ENCODE data around the gene PFKFB2.

GRCh38 chr1:207026104-207026534, 27.0 kb upstream of the PFKFB2 start:
- no peak for TF ChIP-seq EP300 (IDR thresholded peaks at IDR 0.05; ENCODE audit: borderline replicate concordance in 1 of 2, low read depth in 2 of 2, low read length in 2 of 2)
- no peak for TF ChIP-seq E2F6 (IDR thresholded peaks at IDR 0.05)

Measured in H1 (cell line).